Measurements from ENCODE around the gene CIC. TPM values are rescaled to one million over a fixed set of nuclear protein-coding genes. Genes with fewer than 3 reads are reported as not detected.

Gene CIC
- total and polyA plus RNA-seq, 9 of the 15 experiments (the other 6 are each of a cell fraction or from before 2014, with no cell fraction given): 0.07 to 44.7 (median 8.6) TPM

GRCh38 chr19:42279902-42280814 lies 11.1 kb downstream of the CIC start (continued):
- no peak for TF ChIP-seq RNF219 (CRISPR knock-in tag; IDR thresholded peaks at IDR 0.05)
- TF ChIP-seq, protein P1, sequence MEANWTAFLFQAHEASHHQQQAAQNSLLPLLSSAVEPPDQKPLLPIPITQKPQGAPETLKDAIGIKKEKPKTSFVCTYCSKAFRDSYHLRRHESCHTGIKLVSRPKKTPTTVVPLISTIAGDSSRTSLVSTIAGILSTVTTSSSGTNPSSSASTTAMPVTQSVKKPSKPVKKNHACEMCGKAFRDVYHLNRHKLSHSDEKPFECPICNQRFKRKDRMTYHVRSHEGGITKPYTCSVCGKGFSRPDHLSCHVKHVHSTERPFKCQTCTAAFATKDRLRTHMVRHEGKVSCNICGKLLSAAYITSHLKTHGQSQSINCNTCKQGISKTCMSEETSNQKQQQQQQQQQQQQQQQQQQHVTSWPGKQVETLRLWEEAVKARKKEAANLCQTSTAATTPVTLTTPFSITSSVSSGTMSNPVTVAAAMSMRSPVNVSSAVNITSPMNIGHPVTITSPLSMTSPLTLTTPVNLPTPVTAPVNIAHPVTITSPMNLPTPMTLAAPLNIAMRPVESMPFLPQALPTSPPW (CRISPR knock-in tag; IDR thresholded peaks at IDR 0.05): peak; percentile 72
- peak; percentile 12; the same call in 1 of the 2 replicates for TF ChIP-seq ZBTB1 (CRISPR knock-in tag; IDR thresholded peaks at IDR 0.05; ENCODE audit: borderline replicate concordance, low read depth)
- peak; percentile 97 for TF ChIP-seq PCBP1 (IDR thresholded peaks at IDR 0.05; ENCODE audit: low read depth, low read length, poor library complexity, severe bottlenecking)
- TF ChIP-seq PRDM10 (IDR thresholded peaks at IDR 0.05; ENCODE audit: partially characterized antibody): peak; percentile 86
- TF ChIP-seq NBN (IDR thresholded peaks at IDR 0.05; ENCODE audit: low read depth): 0 out of 2 replicates have a peak, but pooled peaks have one; percentile 0
- TF ChIP-seq THAP12 (CRISPR knock-in tag; IDR thresholded peaks at IDR 0.05): 0 out of 2 replicates have a peak, but pooled peaks have one; percentile 11
- peak in 2 of 3 experiments; percentile 38 to 46 for TF ChIP-seq YY1 (IDR thresholded peaks at IDR 0.05; ENCODE audit: borderline replicate concordance in 1 of 3, control insufficient read depth in 1 of 3, extremely low read depth in 1 of 3, insufficient read depth in 3 of 3, insufficient read length in 1 of 3, insufficient replicate concordance in 2 of 3, low read depth in 1 of 3, low read length in 2 of 3)
- no peak for TF ChIP-seq CHCHD3 (CRISPR knock-in tag; IDR thresholded peaks at IDR 0.05)
- peak; percentile 49 for TF ChIP-seq DACH1 (IDR thresholded peaks at IDR 0.05; ENCODE audit: partially characterized antibody)
- TF ChIP-seq, protein P2, sequence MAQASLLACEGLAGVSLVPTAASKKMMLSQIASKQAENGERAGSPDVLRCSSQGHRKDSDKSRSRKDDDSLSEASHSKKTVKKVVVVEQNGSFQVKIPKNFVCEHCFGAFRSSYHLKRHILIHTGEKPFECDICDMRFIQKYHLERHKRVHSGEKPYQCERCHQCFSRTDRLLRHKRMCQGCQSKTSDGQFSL (CRISPR knock-in tag; IDR thresholded peaks at IDR 0.05): peak; percentile 49; the same call in 1 of the 2 replicates
- TF ChIP-seq, protein P2 (tag; IDR thresholded peaks at IDR 0.05): 0 out of 4 replicates have a peak, but pooled peaks of 1 of the 2 experiments have one; percentile 4
- 0 out of 2 replicates have a peak, but pooled peaks have one; percentile 8 for TF ChIP-seq SMARCA4 (IDR thresholded peaks at IDR 0.05)
